Posterior cingulate gyrus (tissue), 11 donors: ENCODE measurements around the gene PRKCE.

Experiments used
- DNase-seq, 10 donors: peaks; one replicate each; pipeline versions ENCODE4 v3.0.0 to v3.0.0-alpha.2; 2020 to 2021; ENCODE audit warnings: mixed read lengths in 3 of 10
- intact Hi-C: fragments of 100-400 bp; cut with DNase I; formaldehyde crosslinking; loops from one replicate; pipeline ENCODE4 v1.15.1; 2023

Gene PRKCE

DNA sequence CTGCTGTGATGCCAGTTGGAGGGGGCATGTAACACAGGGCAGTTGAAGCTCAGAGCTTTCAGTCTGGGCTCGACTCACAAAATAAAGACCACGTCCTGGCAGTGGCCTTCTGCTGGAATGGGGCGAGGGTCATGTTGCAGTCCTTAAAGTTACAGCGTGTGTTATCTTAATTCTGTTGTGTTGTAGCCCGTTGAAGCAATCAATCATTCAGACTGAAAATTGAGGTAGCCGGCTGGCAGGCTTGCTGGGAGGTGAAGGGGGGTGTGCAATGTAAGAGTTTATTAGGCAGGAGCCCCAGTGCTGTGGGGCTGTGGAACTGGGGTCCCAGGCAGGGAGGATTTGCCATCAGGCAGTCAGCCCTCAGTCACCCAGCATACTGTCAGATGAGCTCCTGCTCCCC, 508.9 kb downstream of the PRKCE start:
- intact Hi-C loops: no loop called here
- peak in 1 of 10 donors; percentile 43 for DNase-seq

DNA sequence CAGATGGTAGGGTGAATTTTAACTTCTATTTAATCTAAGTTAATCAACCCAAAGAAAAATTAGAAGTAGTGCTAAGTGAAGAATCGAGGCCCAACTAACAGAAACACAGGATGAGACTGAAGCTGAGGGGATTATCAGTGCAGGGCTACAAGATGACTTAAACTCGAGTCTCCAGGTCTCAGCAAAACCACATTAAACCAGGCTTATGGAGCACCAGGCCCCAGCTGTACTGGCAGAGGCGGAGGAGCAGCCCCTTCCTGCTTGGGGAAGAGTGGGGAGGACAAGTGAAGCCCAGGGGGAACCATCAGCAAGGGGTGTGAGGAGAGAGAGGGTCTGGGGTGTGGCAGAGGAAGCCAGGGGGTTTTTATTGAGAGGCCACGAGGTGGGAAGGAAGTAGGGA, 509.8 kb downstream of the PRKCE start:
- no peak for DNase-seq
- intact Hi-C loops: no loop called here

DNA sequence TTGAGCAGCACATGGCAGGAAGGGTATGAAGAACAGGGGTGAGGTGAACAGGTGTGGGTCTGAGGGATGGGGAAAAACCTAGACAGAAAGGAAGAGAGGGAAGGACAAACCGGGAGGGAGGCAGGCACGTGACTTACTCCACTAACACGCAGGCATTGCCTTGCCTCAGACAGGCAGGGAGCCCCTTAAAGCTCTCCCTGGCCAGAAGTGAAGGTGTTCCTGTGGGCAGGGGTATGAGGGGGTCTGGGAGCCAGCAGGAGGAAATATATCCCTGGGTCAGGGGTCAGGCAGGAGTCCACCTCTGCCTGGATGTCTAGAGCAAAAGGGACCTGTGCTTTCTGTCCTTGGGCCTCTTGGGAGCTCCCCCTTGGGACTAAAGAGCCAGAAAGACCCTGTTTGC, 510.4 kb downstream of the PRKCE start:
- DNase-seq: no peak
- intact Hi-C loops: no loop called here

DNA sequence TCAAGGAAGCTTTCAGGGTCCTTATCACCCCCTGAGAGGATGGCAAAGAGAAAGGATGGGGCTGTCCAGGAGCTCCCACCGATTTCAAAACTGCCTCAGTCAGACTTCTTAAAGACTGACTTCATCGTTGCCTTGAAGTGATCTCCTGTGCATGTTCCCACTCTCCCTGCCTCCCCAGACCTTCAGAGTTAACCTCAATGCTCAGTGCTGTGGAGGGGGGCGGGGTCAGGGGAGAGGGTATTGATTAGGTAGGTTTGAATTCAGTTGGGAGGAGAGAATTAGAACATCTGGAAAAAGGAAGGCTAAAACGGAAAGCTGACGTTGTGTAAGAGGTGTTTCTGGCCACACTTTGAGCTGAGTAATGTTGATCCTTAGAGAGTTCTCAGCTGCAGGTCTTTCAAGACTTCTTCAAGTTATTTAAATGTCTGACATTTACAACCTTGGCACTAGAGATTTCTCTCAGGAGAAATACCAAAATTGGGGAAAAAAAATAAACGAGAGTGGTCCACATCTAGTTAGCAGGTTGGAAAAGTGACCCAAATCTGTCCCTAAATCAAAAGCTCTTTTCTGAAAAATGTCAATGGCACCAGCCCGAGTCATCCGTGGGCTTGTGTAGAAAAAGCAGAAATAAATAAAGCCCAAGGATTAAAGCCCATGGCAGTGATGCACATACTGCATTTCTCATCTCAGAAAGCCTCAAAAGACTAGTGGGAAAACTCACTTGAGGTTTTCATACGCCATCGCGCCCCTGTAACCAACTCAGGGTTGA, 511.0 kb downstream of the PRKCE start:
- intact Hi-C loops: no loop called here
- DNase-seq: no peak

DNA sequence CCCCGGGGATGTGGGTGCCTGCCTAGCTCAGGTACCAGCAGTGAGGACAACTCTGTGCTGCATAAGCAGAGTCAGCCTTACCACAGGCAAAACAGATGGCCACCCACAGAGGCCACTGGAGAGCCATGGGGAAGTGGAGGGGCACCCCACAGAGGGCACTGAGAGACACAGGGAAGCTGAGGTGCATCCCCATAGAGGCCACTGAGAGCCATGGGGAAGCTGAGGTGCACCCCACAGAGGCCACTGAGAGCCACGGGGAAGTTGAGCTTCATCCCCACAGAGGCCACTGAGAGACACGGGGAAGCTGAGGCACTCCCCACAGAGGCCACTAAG, 511.6 kb downstream of the PRKCE start:
- intact Hi-C loops: no loop called here
- peak in 1 of 10 donors; percentile 62 for DNase-seq

DNA sequence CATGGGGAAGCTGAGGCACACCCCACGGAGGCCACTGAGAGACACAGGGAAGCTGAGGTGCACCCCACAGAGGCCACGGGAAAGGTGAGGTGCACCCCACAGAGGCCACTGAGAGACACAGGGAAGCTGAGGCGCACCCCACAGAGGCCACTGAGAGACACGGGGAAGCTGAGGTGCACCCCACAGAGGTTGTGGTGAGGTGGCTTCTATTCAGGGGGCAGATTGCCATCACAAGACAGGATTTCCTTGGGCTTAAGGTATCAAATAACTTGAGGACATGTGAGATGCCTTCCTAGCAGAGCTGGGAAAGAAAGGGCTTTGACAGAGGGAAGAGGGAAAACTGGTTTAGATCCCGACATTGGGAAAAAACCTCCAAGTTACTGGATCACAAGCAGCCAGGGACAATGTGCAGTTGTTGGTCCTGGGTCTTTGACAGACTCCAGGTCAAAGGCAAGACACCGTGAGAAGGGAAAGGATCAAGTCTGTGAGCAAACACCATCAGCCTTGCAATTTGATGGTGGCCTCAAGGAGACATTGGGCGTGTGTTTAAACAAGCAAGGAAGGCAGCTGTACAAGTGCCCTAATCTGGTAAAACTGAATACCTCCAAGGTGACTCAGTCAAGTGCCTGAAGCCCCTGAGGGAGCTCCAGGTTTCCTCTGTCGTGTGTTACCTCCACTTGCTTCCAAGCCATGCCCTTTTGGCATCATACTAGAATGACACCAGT, 512.5 kb downstream of the PRKCE start:
- intact Hi-C loops: no loop called here
- peak in 1 of 10 donors; percentile 35 for DNase-seq

DNA sequence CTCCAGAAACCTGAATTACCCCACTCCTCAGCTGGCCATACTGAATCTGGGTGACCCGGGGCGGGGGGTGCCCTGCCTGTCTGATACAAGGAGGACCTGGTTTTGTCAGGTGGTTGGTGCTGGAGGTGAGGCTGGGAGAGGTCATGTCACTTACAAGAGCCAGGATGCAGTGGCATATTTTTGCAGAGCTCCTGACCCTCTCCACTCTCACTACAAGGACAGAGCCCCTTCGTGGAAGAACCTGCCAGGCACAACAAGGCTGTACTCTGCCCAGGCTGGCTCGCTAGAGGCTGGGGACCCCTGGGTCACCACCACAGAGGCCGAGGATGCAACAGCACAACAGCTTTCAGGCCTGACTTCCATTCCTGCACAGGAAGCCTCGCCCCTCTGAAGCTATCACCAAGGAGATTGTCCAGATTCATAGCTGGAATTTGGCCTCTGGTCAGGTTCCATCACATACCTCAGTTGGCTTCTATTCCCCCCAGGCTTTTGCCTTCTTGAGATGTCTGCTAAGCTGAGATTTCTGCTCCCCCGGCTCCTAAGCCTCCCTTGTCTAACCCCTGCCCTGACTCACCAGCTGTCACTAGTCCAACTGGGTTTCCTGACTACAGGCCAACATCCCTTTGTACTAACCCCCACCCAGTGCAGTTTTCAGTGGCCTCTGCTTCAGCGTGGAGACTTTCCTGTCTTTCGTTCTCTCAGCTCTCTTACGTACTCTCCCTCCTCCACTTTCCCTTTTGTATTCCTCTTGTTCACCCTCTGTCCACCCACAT, 513.2 kb downstream of the PRKCE start:
- DNase-seq: peak in 2 of 10 donors; percentile 32 to 49
- intact Hi-C loops: no loop called here

DNA sequence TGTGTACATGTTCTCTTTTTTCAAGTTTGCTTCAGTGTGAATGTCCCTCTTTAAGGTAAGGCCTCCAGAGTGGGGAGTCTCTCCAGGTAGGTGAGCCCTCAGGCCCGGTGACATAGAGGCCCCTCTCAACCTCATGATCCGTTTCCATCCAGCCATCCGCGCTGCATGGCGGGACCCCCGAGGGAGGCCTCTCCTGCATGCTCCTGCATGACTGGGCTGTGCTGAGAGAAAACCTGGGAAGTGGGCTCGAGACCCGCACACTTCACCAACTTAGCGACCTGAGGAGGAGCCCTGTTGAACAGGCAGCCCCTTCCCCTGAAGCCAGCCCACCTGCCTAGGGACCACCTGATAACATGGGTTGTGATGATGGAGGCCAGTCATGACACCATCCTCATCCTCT, 514.4 kb downstream of the PRKCE start:
- intact Hi-C loops: no loop called here
- DNase-seq: no peak

DNA sequence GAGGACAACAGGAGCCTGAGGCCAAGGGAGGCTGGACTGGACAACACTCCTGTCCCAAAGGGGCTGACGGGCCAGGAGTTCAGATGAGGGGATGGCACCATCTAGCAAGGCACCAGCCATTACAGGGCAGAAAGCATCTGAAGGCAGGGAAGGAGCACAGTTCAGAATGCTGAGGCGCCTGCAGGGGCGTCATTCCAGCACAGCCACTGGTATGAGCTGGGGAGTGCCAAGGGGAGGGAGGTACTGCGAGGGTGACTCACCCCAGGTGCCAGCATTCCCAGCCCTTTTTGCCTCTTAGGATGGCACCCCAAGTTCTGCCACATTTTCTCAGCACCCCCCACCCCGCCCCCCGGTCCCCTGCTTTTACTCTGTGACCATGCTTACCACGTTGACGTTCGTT, 515.9 kb downstream of the PRKCE start:
- DNase-seq: no peak
- intact Hi-C loops: no loop called here

DNA sequence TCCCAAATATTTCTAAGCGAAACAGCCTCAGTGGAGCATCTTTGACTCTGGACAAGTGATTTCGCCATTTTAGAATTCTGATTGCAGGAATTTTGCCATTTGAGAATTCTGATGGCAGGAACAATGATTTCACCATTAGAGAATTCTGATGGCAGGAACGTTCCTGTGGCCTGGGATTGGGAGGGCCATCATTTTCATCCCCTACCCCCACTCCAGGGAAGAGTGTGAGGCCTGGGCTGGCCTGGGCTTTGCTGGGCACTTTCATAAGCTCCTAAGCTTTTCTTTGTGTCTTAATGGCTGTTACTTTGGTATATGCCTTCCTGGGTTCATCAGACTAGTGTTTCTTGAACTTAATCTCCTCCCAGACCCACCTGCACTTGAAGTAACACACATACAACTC, 516.4 kb downstream of the PRKCE start:
- intact Hi-C loops: no loop called here
- DNase-seq: no peak

DNA sequence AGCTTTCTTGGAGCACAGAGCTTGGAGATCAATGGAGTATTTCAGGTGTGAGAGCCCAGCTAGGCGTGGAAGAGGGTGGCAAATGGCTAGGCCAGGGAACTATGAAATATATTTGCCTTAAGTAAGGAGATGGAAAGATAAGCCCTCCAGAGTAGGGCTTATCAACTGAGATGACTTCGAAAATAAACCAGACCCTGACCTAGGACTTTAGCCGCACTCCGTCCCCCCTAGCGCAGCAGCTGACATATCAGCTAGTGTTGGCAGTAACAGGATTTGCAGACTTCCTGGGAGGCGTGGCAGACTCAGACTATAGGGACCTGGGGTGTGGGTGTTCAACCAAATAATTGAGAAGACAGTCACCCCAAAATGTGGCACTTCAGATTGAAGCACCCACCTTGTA, 518.0 kb downstream of the PRKCE start:
- intact Hi-C loops: no loop called here
- DNase-seq: no peak

DNA sequence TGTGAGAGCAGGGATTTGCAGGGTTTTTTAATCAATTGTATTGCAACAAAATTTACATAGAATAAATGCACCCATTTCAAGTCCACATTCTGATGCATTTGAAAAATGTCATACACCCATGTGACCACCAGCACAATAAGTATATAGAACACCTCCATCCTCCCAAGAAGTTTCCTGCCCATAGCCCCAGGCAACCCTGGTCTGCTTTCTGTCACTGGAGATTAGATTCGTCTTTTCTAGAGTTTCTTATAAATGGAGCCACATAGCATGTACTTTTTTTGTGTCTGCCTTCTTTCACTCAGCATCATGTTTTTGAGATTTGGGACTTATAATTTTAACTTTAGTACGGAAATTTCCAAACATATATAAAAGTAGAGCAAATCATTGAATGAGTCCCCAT, 518.6 kb downstream of the PRKCE start:
- no peak for DNase-seq
- intact Hi-C loops: no loop called here

DNA sequence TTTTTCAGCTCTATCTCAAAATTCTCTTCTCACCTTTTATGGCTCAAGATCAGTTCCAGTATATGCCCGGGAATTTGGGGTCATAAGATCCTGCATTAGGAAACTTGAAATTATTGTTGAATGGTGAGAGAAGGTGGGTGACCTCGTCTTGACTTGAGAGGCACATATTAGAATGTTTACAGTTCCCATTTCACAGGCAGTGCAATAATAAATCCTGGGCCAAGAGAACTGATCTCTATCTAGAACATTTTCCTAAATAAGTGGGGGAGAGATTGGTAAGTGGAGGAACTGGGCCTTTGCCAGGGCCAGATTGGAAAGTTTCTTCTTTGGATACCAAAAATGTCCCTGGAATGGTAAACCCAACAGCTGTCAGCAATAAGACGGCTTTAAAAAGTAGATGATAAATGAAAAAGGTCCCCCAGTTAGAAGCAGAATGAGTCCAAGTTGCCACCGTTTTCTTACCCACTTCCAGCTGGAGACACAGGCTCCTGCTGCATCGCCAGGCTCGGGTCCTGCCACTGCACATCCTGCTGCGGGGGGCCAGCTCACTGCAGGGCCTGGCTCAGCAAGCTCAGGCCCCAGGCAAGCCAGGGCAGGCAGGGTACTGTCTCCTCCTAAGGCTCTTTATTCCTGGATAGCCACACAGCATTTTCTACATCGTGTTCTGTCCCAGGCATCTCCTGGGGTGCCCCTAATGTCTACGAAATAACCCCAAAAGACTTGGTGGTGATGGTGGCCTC, 519.3 kb downstream of the PRKCE start:
- intact Hi-C loops: no loop called here
- no peak for DNase-seq

DNA sequence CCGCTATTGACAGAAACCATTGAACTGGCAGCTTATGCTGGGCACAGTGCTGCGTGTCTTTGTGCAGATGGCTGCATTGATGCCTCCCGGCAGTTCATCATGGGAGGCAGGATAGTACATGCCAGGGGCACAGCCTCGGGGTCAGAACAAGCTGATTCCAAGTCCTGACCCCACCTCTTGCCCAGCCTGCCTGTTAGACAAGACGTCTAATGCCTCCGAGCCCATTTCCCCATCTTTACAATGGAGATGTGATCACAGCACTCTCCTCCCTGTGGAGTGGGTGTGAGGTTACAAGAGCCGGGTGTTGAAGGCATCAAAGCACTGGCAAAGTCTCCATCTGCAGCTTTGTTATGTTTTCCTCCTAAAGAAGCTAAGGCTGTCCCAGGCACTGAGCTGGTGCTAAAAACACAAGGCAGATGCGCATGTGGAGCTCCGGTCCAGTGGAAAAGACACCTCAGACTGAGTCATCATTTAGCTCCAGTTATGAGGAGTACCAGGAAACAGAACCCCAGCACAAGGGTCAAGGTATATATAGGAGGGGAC, 520.0 kb downstream of the PRKCE start:
- intact Hi-C loops: no loop called here
- DNase-seq: peak in 7 of 10 donors; percentile 36 to 92 (median 61)

DNA sequence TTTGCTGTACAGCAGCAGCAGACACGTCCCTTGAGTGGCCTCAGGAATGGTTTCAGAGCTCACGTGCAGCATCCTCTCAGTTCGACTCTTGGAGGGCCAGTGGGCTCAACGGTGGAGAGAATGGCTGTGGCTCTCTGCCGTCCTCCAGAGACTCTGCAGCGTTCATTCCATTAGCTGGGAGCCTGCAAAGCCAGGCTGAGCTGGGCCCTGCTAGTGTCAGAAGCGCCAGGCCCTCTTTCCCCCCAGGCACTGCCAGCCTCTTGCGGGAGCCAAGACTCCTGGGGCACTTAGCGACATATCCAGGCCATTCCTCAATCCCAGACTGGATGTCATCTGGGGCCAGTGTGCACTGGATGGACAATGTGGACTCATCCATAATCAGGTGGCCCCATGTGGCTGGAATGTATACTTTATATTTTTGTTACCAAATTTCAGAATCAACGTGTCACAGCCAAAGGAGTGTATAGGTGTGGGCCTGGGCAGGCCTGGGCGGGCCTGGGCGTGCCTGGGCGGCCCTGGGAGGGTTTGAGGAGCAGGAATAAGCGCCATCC, 520.6 kb downstream of the PRKCE start:
- intact Hi-C loops: no loop called here
- DNase-seq: no peak

DNA sequence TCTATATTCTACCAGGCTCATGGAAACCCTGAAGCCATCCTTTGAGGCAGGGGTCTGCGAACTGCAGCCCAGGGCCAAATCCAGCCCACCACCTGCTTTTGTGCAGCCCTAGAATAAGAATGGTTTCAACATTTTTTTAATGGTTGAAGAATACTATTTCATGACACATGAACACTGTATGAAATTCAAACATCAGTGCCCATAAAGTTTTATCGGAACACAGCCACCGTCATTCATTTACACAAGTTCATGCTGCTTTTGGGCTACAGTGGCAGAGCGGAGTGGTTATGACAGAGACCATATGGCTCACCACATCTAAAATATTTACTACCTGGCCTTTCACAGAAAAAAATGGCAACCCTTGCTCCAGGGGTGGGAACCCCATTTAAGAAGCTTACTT, 521.6 kb downstream of the PRKCE start:
- intact Hi-C loops: no loop called here
- DNase-seq: no peak

DNA sequence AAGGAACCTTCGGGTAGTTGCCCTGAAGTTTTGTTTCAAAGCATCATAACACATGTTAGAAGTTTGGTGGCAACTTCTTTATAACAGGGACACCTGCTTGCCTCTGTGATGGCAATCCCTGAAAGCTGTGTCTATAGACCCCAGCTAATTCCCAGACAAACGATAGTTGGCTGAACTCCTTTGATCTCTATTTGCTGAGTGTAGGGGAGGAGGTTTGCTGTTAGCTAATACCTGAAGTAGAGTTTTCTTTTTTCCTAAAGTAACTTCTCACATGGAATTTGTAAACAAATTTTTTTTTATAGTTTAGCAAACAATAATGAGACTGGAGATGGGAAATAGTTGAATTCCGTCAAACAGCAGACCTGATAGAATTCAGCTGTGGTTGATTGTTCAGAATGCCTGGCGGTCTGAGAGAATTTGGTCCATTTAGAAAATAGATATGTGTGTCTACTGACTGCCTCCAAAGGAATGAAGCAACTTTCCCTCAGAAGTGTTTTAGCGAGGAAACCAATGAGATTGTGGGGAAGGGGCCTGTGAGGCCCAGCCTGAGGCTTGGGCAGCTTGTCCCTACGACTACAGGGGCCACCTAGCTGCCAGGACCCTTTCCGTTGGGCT, 522.3 kb downstream of the PRKCE start:
- DNase-seq: no peak

DNA sequence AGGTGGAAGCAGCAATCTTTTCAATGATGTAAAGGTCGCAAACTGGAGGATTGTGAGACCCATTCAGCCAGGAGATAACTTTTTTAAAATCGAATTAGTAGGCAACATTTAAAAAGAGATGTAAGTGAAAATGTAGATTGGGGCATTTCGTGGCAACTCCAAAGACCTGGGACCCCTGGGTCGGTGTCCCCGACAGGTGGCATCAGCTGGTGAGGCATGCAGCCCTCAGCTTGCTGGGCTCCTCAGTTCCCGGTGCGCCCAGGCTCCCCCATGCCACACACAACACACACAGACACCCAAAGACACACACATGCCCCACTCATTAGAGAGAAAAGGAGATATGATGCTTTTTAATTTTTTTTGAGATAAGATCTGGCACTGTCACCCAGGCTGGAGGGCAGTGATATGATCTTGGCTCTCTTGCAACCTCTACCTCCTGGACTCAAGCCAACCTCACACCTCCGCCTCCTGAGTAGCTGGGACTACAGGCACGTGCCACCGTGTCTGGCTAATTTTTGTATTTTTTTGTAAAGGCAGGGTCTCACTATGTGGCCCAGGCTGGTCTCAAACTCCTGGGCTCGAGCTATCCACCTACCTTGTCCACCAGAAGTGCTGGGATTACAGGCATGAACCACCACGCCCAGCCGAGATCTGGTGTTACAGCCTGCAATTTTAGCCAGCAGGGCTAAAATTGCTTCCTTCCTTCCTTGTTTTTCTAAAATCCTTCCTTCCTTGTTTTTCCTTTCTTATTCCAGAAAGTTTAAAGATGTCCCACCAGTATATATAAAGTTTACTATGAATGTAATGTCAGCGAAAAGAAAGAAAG, 523.1 kb downstream of the PRKCE start:
- intact Hi-C loops: no loop called here
- no peak for DNase-seq

More for the DNA sequence above, 522.3 kb downstream of the PRKCE start:
- intact Hi-C loops: no loop called here

DNA sequence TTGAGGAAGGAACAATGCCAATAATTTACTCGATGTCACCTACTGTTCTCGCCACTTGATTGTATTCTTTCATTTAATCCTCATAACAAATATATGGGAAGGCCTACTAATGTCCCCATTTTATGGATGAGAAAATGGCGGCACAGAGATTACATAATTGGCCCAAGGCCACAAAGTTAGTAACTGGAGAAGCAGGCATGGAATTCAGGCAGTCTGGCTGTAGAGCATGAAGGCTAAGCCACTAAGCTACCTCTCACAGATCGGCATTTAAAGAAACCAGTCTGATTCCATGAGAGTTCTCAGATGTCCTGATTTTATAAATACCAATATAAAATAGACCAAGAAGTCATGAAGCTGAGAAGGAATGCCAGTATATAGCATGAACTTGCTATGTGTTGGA, 523.9 kb downstream of the PRKCE start:
- DNase-seq: no peak
- intact Hi-C loops: no loop called here
